HG03439 (cell line): Measurements from ENCODE around the gene OR4D10.

Experiments
- ATAC-seq: cut with Tn5 transposase; IDR thresholded peaks from one replicate; pipeline ENCODE4 v1.9.1; 2021; ENCODE audit warnings: mild to moderate bottlenecking, moderate library complexity; ENCODE audit not compliant: unreplicated experiment

Gene OR4D10

DNA sequence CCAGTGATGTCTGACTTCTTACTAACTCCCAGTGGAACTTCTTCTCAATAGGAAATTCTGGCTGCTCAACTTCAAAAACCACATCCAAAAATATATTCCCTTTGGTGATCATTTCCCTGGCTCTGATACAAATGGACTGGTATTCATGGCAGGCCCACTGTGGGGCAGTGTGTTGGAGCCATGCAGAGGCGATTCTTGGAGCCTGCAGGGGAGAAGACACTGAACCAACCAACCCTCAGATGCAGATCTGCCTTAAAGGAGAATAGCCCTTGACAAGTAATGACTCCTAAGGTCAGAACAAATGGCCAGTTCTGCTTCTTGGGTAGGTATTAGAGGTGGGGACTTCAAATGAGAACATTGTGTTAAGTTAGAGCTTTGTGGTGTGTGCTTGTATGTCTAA lies 50.4 kb downstream of the OR4D10 start:
- no peak for ATAC-seq

DNA sequence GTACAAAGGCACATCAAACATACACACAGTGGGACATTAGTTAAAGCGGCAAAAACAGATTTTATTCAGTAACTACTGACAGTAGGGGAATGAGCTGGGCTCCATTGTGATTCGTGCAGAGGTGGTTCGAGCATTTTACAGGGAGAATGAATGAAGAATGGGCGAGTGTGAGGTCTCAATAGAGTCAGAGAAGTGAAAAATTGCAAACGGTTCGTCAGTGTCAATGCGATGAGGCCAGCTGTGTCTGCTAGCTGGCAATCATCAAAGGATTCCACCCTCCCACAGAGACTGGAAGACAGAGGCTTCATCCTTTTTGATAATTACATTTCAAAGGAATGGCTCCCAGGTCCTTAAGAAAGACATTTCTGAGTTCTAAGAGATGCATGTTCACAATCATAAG lies 55.6 kb downstream of the OR4D10 start:
- ATAC-seq = no peak
